ENCODE data around the gene POTEB2.
"Not testable (repeated sequence)": the region's sequence is repeated elsewhere in the genome, so short reads cannot be mapped to it uniquely, and the experiment has no call there.

- not testable (repeated sequence) for TF ChIP-seq CTCF, POLR2A, POLR2AphosphoS5, EP300 (IDR thresholded peaks at IDR 0.05)
Observed at GRCh38 chr15:20878464-20878863, 12.3 kb upstream of the POTEB2 start.

All from gastroesophageal sphincter (tissue), 3 donors.